RWPE2 (cell line): Measurements from ENCODE around the gene ADH1A.

Experiments used
- ATAC-seq: fragments of 200-7000 bp; cut with Tn5 transposase; 3 replicates; pipeline ENCODE4 v1.9.1; 2021; ENCODE audit warnings: low read depth
- DNase-seq: peaks from one replicate; pipeline ENCODE4 v3.0.0-alpha.2; 2020; ENCODE audit warnings: low spot score
- H3K27ac ChIP-seq: fragments of 450-650 bp; 2 replicates; pipeline ENCODE4 v1.5.1; 2017; ENCODE audit warnings: mild to moderate bottlenecking; ENCODE audit not compliant: poor library complexity, severe bottlenecking
- H3K27me3 ChIP-seq: fragments of 250-450 bp; sonication (Bioruptor Pico); 2 replicates; pipeline ENCODE4 v1.5.1; 2021; ENCODE audit warnings: mild to moderate bottlenecking, moderate library complexity; ENCODE audit not compliant: insufficient read depth, poor library complexity, severe bottlenecking
- H3K36me3 ChIP-seq: fragments of 250-450 bp; sonication (Bioruptor Pico); 2 replicates; pipeline ENCODE4 v1.5.1; 2020; ENCODE audit warnings: low read depth, mild to moderate bottlenecking, moderate library complexity
- H3K4me1 ChIP-seq: fragments of 250-450 bp; sonication (Bioruptor Pico); 2 replicates; pipeline ENCODE4 v1.5.1; 2021; ENCODE audit warnings: mild to moderate bottlenecking, moderate library complexity; ENCODE audit not compliant: insufficient read depth, poor library complexity, severe bottlenecking
- H3K4me3 ChIP-seq: fragments of 250-450 bp; sonication (Bioruptor Pico); 2 replicates; pipeline ENCODE4 v1.5.1; 2021; ENCODE audit warnings: mild to moderate bottlenecking, moderate library complexity; ENCODE audit not compliant: severe bottlenecking
- H3K9me3 ChIP-seq: fragments of 250-450 bp; sonication (Bioruptor Pico); 2 replicates; pipeline ENCODE4 v1.5.1; 2021; ENCODE audit warnings: mild to moderate bottlenecking, moderate library complexity; ENCODE audit not compliant: severe bottlenecking
- CTCF ChIP-seq: fragments of 450-650 bp; IDR thresholded peaks from one replicate; pipeline ENCODE4 v1.5.1; 2017; ENCODE audit warnings: mild to moderate bottlenecking, moderate library complexity; ENCODE audit not compliant: poor library complexity, severe bottlenecking

The ADH1A gene

GRCh38 chr4:99275885-99276284, 14.9 kb downstream of the ADH1A start:
- no peak for DNase-seq
- no peak overlapping the region for H3K27ac ChIP-seq
- no peak for ATAC-seq

GRCh38 chr4:99275050-99275449, 15.7 kb downstream of the ADH1A start:
- Histone ChIP-seq H3K27me3 (no peaks in the 10 kb centered on the region), H3K9me3 (no peaks in the 10 kb centered on the region), H3K36me3 (no peaks in the 10 kb centered on the region), H3K4me3 (no peak overlapping the region), H3K4me1 (no peaks in the 10 kb centered on the region), H3K27ac (no peak overlapping the region)
- DNase-seq (no peak), ATAC-seq (no peak)
- no peak for TF ChIP-seq CTCF

More at GRCh38 chr4:99275885-99276284, 14.9 kb downstream of the ADH1A start:
- Histone ChIP-seq H3K9me3 (no peaks in the 10 kb centered on the region), H3K36me3 (no peaks in the 10 kb centered on the region), H3K4me3 (no peak overlapping the region), H3K4me1 (no peaks in the 10 kb centered on the region), H3K27me3 (no peaks in the 10 kb centered on the region)
- no peak for TF ChIP-seq CTCF

GRCh38 chr4:99273704-99274103, 17.1 kb downstream of the ADH1A start:
- H3K36me3 ChIP-seq: no peaks in the 10 kb centered on the region
- H3K27ac ChIP-seq: no peak overlapping the region
- no peak for DNase-seq
- TF ChIP-seq CTCF: no peak
- no peak overlapping the region for H3K4me3 ChIP-seq
- no peaks in the 10 kb centered on the region for H3K4me1 ChIP-seq
- no peaks in the 10 kb centered on the region for H3K27me3 ChIP-seq
- no peaks in the 10 kb centered on the region for H3K9me3 ChIP-seq
- ATAC-seq: no peak

GRCh38 chr4:99264927-99265326, 25.9 kb downstream of the ADH1A start:
- no peak for TF ChIP-seq CTCF
- no peak overlapping the region for H3K4me3 ChIP-seq
- H3K27me3 ChIP-seq: no peaks in the 10 kb centered on the region
- no peak for ATAC-seq
- no peaks in the 10 kb centered on the region for H3K4me1 ChIP-seq
- H3K36me3 ChIP-seq: no peaks in the 10 kb centered on the region
- H3K9me3 ChIP-seq: no peaks in the 10 kb centered on the region
- no peak overlapping the region for H3K27ac ChIP-seq
- no peak for DNase-seq

- Histone ChIP-seq H3K9me3 (peaks cover 2% of the 10 kb centered on the region), H3K27ac (no peak overlapping the region), H3K4me1 (no peaks in the 10 kb centered on the region), H3K27me3 (no peaks in the 10 kb centered on the region), H3K4me3 (no peak overlapping the region), H3K36me3 (no peaks in the 10 kb centered on the region)
- DNase-seq (no peak), ATAC-seq (peak; percentile 29; the same call in 1 of the 3 replicates)
- TF ChIP-seq CTCF: no peak
Observed at GRCh38 chr4:99252746-99253145, 38.0 kb downstream of the ADH1A start.
